ENCODE measurements around the gene IRF2BP1.

Gene IRF2BP1

GRCh38 chr19:45927565-45928261 is 41.8 kb upstream of the IRF2BP1 start:
- POLR2A ChIA-PET: interaction anchor here (0.5 to 1.7 kb wide), 9 partner anchors 9 to 645 kb away, joined by 3 to 8 read pairs (median 3); partner anchors contain the start of genes CCDC61, MYPOP, NOVA2 and SNRPD2
- no peak for TF ChIP-seq ZNF223 (tag by site-specific recombination; IDR thresholded peaks at IDR 0.05)
- no peak for TF ChIP-seq ZNF544 (tag by site-specific recombination; IDR thresholded peaks at IDR 0.05)
- TF ChIP-seq ELK4 (IDR thresholded peaks at IDR 0.05; ENCODE audit: borderline replicate concordance, low read depth, low read length): no peak
- TF ChIP-seq ZNF335 (tag by site-specific recombination; conservative IDR thresholded peaks at IDR 0.05): peak; percentile 81
- peak; percentile 76 for TF ChIP-seq GLIS1 (tag by site-specific recombination; IDR thresholded peaks at IDR 0.05)
- TF ChIP-seq KLF7 (tag by site-specific recombination; IDR thresholded peaks at IDR 0.05; ENCODE audit: borderline replicate concordance): peak; percentile 30; the same call in 1 of the 2 replicates
- TF ChIP-seq ZNF24 (tag by site-specific recombination; IDR thresholded peaks at IDR 0.05): peak; percentile 40; the same call in 1 of the 2 replicates
- peak; percentile 73 for TF ChIP-seq ZBTB20 (tag by site-specific recombination; IDR thresholded peaks at IDR 0.05)
- peak; percentile 64; the same call in 1 of the 2 replicates for TF ChIP-seq ZSCAN30 (tag by site-specific recombination; IDR thresholded peaks at IDR 0.05)
- 0 out of 2 replicates have a peak, but pooled peaks have one; percentile 8 for TF ChIP-seq EGR2 (tag by site-specific recombination; IDR thresholded peaks at IDR 0.05; ENCODE audit: low read depth)
- no peak for TF ChIP-seq ZNF175 (tag by site-specific recombination; IDR thresholded peaks at IDR 0.05)
- TF ChIP-seq ZNF211 (tag by site-specific recombination; IDR thresholded peaks at IDR 0.05; ENCODE audit: low read depth): no peak
- no peak for TF ChIP-seq BCL6B (tag by site-specific recombination; IDR thresholded peaks at IDR 0.05)
- peak; percentile 25; the same call in 1 of the 2 replicates for TF ChIP-seq ZNF600 (tag by site-specific recombination; IDR thresholded peaks at IDR 0.05)
- no peak for TF ChIP-seq REPIN1 (tag by site-specific recombination; IDR thresholded peaks at IDR 0.05; ENCODE audit: low read depth)
- 0 out of 2 replicates have a peak, but pooled peaks have one; percentile 43 for TF ChIP-seq ZEB2 (tag by site-specific recombination; IDR thresholded peaks at IDR 0.05)
- TF ChIP-seq ZBTB7A (tag by site-specific recombination; IDR thresholded peaks at IDR 0.05; ENCODE audit: low read depth): no peak
- TF ChIP-seq ZBTB10 (tag by site-specific recombination; IDR thresholded peaks at IDR 0.05): 0 out of 2 replicates have a peak, but pooled peaks have one; percentile 24
- peak; percentile 74; the same call in 1 of the 2 replicates for TF ChIP-seq ZNF692 (tag by site-specific recombination; IDR thresholded peaks at IDR 0.05)
- TF ChIP-seq ZNF843 (tag by site-specific recombination; IDR thresholded peaks at IDR 0.05): no peak
- TF ChIP-seq ZNF362 (tag by site-specific recombination; IDR thresholded peaks at IDR 0.05): no peak
- TF ChIP-seq ZFP37 (tag by site-specific recombination; IDR thresholded peaks at IDR 0.05): no peak; the same call in 1 of the 2 replicates
- TF ChIP-seq, protein P1, sequence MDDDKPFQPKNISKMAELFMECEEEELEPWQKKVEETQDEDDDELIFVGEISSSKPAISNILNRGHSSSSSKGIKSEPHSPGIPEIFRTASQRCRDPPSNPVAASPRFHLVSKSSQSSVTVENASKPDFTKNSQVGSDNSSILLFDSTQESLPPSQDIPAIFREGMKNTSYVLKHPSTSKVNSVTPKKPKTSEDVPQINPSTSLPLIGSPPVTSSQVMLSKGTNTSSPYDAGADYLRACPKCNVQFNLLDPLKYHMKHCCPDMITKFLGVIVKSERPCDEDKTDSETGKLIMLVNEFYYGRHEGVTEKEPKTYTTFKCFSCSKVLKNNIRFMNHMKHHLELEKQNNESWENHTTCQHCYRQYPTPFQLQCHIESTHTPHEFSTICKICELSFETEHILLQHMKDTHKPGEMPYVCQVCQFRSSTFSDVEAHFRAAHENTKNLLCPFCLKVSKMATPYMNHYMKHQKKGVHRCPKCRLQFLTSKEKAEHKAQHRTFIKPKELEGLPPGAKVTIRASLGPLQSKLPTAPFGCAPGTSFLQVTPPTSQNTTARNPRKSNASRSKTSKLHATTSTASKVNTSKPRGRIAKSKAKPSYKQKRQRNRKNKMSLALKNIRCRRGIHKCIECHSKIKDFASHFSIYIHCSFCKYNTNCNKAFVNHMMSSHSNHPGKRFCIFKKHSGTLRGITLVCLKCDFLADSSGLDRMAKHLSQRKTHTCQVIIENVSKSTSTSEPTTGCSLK (tag by site-specific recombination; IDR thresholded peaks at IDR 0.05): peak; percentile 72; the same call in 1 of the 2 replicates
- no peak for TF ChIP-seq ZNF639 (tag by site-specific recombination; IDR thresholded peaks at IDR 0.05)

More at GRCh38 chr19:45927565-45928261, 41.8 kb upstream of the IRF2BP1 start:
- H3K4me3 ChIP-seq (ENCODE audit: low read depth, low read length): no peak overlapping the region
- no peak overlapping the region for H3K27ac ChIP-seq (ENCODE audit: extremely low read depth, low read depth, low read length)
- CTCF ChIA-PET: interaction anchor here (0.7 to 1.0 kb wide), 3 partner anchors 63 to 138 kb away, joined by 3 to 4 read pairs (median 4); partner anchors contain the start of gene FOXA3
- no peaks in the 10 kb centered on the region; a peak in 1 of 3 replicates for H3K36me3 ChIP-seq (ENCODE audit: control insufficient read depth in 2 of 2, insufficient read depth in 1 of 2, low read length in 2 of 2)
- no peaks in the 10 kb centered on the region for H3K9me3 ChIP-seq (ENCODE audit: control insufficient read depth, insufficient read depth, low read depth, low read length)
- no peaks in the 10 kb centered on the region for H3K4me1 ChIP-seq (ENCODE audit: control insufficient read depth, insufficient read depth, low read length)

Measured in HEK293 (cell line).